H9 (cell line): Measurements from ENCODE around the gene IL17RE. TPM values are rescaled to one million over a fixed set of nuclear protein-coding genes. Genes with fewer than 3 reads are reported as not detected.

Source experiments
- DNase-seq: peaks from one replicate; pipeline ENCODE4 v3.0.0-alpha.2; 2017
- H2AFZ ChIP-seq: one replicate; pipeline ENCODE4 v1.6.1; 2013; ENCODE audit warnings: mild to moderate bottlenecking, low read length, control low read depth, moderate library complexity
- H2AK5ac ChIP-seq: 2 replicates; pipeline ENCODE4 v1.6.1; 2013; ENCODE audit warnings: low read length, control low read depth, mixed read lengths; ENCODE audit not compliant: insufficient read length
- H2BK120ac ChIP-seq: one replicate; pipeline ENCODE4 v1.6.1; 2013; ENCODE audit warnings: low read depth, mild to moderate bottlenecking, low read length, control low read depth, inconsistent platforms; ENCODE audit not compliant: poor library complexity, severe bottlenecking
- H2BK12ac ChIP-seq: 2 replicates; pipeline ENCODE4 v1.6.1; 2013; ENCODE audit warnings: low read length, control low read depth, mixed read lengths, low read depth; ENCODE audit not compliant: insufficient read length
- H2BK15ac ChIP-seq: 2 replicates; pipeline ENCODE4 v1.6.1; 2013; ENCODE audit warnings: low read depth, low read length, control low read depth
- H2BK20ac ChIP-seq: one replicate; pipeline ENCODE4 v1.6.1; 2013; ENCODE audit warnings: low read depth, mild to moderate bottlenecking, low read length, control low read depth, inconsistent platforms; ENCODE audit not compliant: poor library complexity, severe bottlenecking
- H2BK5ac ChIP-seq: 2 replicates; pipeline ENCODE4 v1.6.1; 2013; ENCODE audit warnings: low read length, control low read depth, mixed read lengths; ENCODE audit not compliant: insufficient read length
- H3K14ac ChIP-seq: 2 replicates; pipeline ENCODE4 v1.6.1; 2013; ENCODE audit warnings: low read length, control low read depth; ENCODE audit not compliant: insufficient read depth
- H3K18ac ChIP-seq: 2 replicates; pipeline ENCODE4 v1.6.1; 2013; ENCODE audit warnings: low read depth, mild to moderate bottlenecking, mixed read lengths, low read length, control low read depth; ENCODE audit not compliant: insufficient read length
- H3K23ac ChIP-seq: 2 replicates; pipeline ENCODE4 v1.6.1; 2013; ENCODE audit warnings: low read length, control low read depth, mixed read lengths, low read depth; ENCODE audit not compliant: insufficient read length
- H3K23me2 ChIP-seq: 2 replicates; pipeline ENCODE4 v1.6.1; 2013; ENCODE audit warnings: low read depth, mild to moderate bottlenecking, mixed read lengths, low read length, control low read depth; ENCODE audit not compliant: insufficient read length, poor library complexity, severe bottlenecking
- H3K27ac ChIP-seq: 2 replicates; pipeline ENCODE4 v1.5.1; 2013; ENCODE audit warnings: low read length, control low read depth, mixed read lengths, low read depth; ENCODE audit not compliant: insufficient read length
- H3K27me3 ChIP-seq: 2 replicates; pipeline ENCODE4 v1.6.1; 2013; ENCODE audit warnings: low read length, control low read depth, inconsistent platforms; ENCODE audit not compliant: insufficient read depth
- H3K4ac ChIP-seq: 2 replicates; pipeline ENCODE4 v1.6.1; 2013; ENCODE audit warnings: low read depth, mild to moderate bottlenecking, control low read depth, inconsistent platforms, low read length, moderate library complexity
- H3K4me1 ChIP-seq: 2 replicates; pipeline ENCODE4 v1.6.1; 2013; ENCODE audit warnings: low read length, control low read depth, inconsistent platforms; ENCODE audit not compliant: insufficient read depth
- H3K4me2 ChIP-seq: 2 replicates; pipeline ENCODE4 v1.6.1; 2013; ENCODE audit warnings: low read length, control low read depth, mixed read lengths; ENCODE audit not compliant: insufficient read length, insufficient read depth
- H3K56ac ChIP-seq: 2 replicates; pipeline ENCODE4 v1.6.1; 2013; ENCODE audit warnings: low read depth, mild to moderate bottlenecking, mixed read lengths, low read length, control low read depth; ENCODE audit not compliant: insufficient read length
- H3K79me1 ChIP-seq: 2 replicates; pipeline ENCODE4 v1.6.1; 2013; ENCODE audit warnings: low read depth, mild to moderate bottlenecking, moderate library complexity, low read length, control low read depth, inconsistent platforms; ENCODE audit not compliant: insufficient read depth, poor library complexity, severe bottlenecking
- H3K79me2 ChIP-seq: 2 replicates; pipeline ENCODE4 v1.6.1; 2013; ENCODE audit warnings: low read length, control low read depth, inconsistent platforms; ENCODE audit not compliant: insufficient read depth
- H3K9ac ChIP-seq: 2 replicates; pipeline ENCODE4 v1.6.1; 2013; ENCODE audit warnings: low read length, control low read depth, mixed read lengths; ENCODE audit not compliant: insufficient read length; ENCODE audit errors: extremely low read depth
- H3K9me3 ChIP-seq: one replicate; pipeline ENCODE4 v1.6.1; 2013; ENCODE audit warnings: low read depth, low read length, inconsistent platforms; ENCODE audit not compliant: control insufficient read depth
- H3T11ph ChIP-seq: one replicate; pipeline ENCODE4 v1.6.1; 2013; ENCODE audit warnings: mild to moderate bottlenecking, low read length, control low read depth, inconsistent platforms
- H4K20me1 ChIP-seq: one replicate; pipeline ENCODE4 v1.6.1; 2013; ENCODE audit not compliant: control insufficient read depth, insufficient read length, insufficient read depth
- H4K5ac ChIP-seq: 2 replicates; pipeline ENCODE4 v1.6.1; 2013; ENCODE audit warnings: low read depth, mild to moderate bottlenecking, mixed read lengths, low read length, control low read depth; ENCODE audit not compliant: insufficient read length
- H4K8ac ChIP-seq: replicated peaks from 2 replicates; pipeline ENCODE4 v1.6.1; 2013; ENCODE audit warnings: low read length, control low read depth, mixed read lengths, low read depth; ENCODE audit not compliant: insufficient read length
- H4K91ac ChIP-seq: 2 replicates; pipeline ENCODE4 v1.6.1; 2013; ENCODE audit warnings: low read depth, mild to moderate bottlenecking, moderate library complexity, mixed read lengths, low read length, control low read depth; ENCODE audit not compliant: insufficient read length
- H3K27ac Mint-ChIP-seq, 3 experiments: 2 replicates in 2 of 3; 3 replicates in 1 of 3; pipeline ENCODE4 v1.8.0; 2020 to 2021; ENCODE audit warnings: mixed read lengths in 3 of 3, mild to moderate bottlenecking in 1 of 3, moderate library complexity in 1 of 3
- H3K27me3 Mint-ChIP-seq: 2 replicates; pipeline ENCODE4 v1.8.0; 2021; ENCODE audit warnings: low read depth, mild to moderate bottlenecking, moderate library complexity, mixed read lengths
- H3K36me3 Mint-ChIP-seq, 3 experiments: 2 replicates in 2 of 3; 3 replicates in 1 of 3; pipeline ENCODE4 v1.8.0; 2020 to 2021; ENCODE audit warnings: low read depth in 3 of 3, mixed read lengths in 3 of 3; ENCODE audit not compliant: insufficient read depth in 1 of 3
- H3K4me1 Mint-ChIP-seq, 2 experiments: 2 replicates each; pipeline ENCODE4 v1.8.0; 2020; ENCODE audit warnings: mixed read lengths in 2 of 2
- H3K4me3 Mint-ChIP-seq, 2 experiments: 2 replicates in 1 of 2; 3 replicates in 1 of 2; pipeline ENCODE4 v1.8.0; 2020 to 2021; ENCODE audit warnings: mild to moderate bottlenecking in 2 of 2, mixed read lengths in 2 of 2, moderate library complexity in 1 of 2
- H3K9me3 Mint-ChIP-seq, 2 experiments: 2 replicates in 1 of 2; 3 replicates in 1 of 2; pipeline ENCODE4 v1.8.0; 2020; ENCODE audit warnings: mild to moderate bottlenecking in 2 of 2, mixed read lengths in 2 of 2, moderate library complexity in 1 of 2
- CTCF ChIP-seq: fragments of 200-600 bp; sonication (generic); conservative IDR thresholded peaks from 3 replicates; pipeline ENCODE4 v1.8.0; 2021; ENCODE audit warnings: antibody characterized with exemption, mild to moderate bottlenecking
- WGBS: extraction: QIAGEN DNeasy Blood & Tissue Kit; methylation state at CpG from one replicate; pipeline ENCODE4 v1.1.7; 2013; ENCODE audit warnings: missing lambda C conversion rate, low lambda C conversion rate, mixed read lengths; ENCODE audit not compliant: insufficient read length; ENCODE audit errors: extremely low coverage; 5-methylcytosine and 5-hydroxymethylcytosine counted together
- total RNA-seq: library from RNA; stranded (reverse); gene quantifications from 2 replicates; pipeline ENCODE4 v1.2.1, GENCODE V29; 2021

The IL17RE gene
- total RNA-seq, 1 experiment from 2014 or later: 2.1 TPM

DNA sequence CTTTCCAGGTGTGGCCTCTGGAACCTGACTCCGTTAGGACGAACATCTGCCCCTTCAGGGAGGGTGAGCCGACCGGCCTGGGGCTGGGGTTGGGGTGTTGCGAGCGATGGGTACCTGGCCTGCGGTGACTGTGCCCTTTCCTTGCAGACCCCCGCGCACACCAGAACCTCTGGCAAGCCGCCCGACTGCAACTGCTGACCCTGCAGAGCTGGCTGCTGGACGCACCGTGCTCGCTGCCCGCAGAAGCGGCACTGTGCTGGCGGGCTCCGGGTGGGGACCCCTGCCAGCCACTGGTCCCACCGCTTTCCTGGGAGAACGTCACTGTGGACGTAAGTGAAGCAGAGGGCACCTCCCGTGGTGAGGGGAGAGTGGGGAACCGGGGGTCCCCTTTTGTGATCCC lies 25.5 kb downstream of the IL17RE start:
- Histone ChIP-seq H3K79me2 (no peaks in the 10 kb centered on the region), H3K9ac (no peak overlapping the region), H3K23ac (no peak overlapping the region), H3K27me3 (no peaks in the 10 kb centered on the region), H2BK20ac (no peak overlapping the region), H3K27ac (no peak overlapping the region), H2BK120ac (no peak overlapping the region), H2AFZ (no peak overlapping the region), H3K56ac (no peak overlapping the region), H3K4me2 (no peak overlapping the region), H3K14ac (no peak overlapping the region), H3K79me1 (no peaks in the 10 kb centered on the region), H4K8ac (no peak overlapping the region), H3T11ph (no peak overlapping the region), H3K18ac (no peak overlapping the region), H4K20me1 (no peaks in the 10 kb centered on the region), H2AK5ac (no peak overlapping the region), H3K4me1 (no peaks in the 10 kb centered on the region), H3K23me2 (peaks cover 3% of the 10 kb centered on the region), H2BK12ac (no peak overlapping the region), H3K4ac (no peak overlapping the region), H4K91ac (no peak overlapping the region), H3K9me3 (no peaks in the 10 kb centered on the region), H4K5ac (no peak overlapping the region), H2BK5ac (no peak overlapping the region), H2BK15ac (no peak overlapping the region)
- Mint-ChIP-seq H3K36me3 (peaks cover 2 to 13% (median 7%) of the 10 kb centered on the region in 3 experiments; a peak in 4 of 7 replicates), H3K4me3 (no peak overlapping the region), H3K9me3 (0 out of 5 replicates have a peak, but pooled peaks cover 0 to 4% of the 10 kb centered on the region in 2 experiments), H3K27me3 (peaks cover 5% of the 10 kb centered on the region), H3K27ac (no peak overlapping the region), H3K4me1 (peaks cover 2% of the 10 kb centered on the region in 2 experiments; a peak in 2 of 4 replicates)
- TF ChIP-seq CTCF: no peak
- no CpG with 5 or more reads among the region's 23 CpGs for WGBS
- no peak for DNase-seq
